Measurements from ENCODE around the gene LRRK1.

DNA sequence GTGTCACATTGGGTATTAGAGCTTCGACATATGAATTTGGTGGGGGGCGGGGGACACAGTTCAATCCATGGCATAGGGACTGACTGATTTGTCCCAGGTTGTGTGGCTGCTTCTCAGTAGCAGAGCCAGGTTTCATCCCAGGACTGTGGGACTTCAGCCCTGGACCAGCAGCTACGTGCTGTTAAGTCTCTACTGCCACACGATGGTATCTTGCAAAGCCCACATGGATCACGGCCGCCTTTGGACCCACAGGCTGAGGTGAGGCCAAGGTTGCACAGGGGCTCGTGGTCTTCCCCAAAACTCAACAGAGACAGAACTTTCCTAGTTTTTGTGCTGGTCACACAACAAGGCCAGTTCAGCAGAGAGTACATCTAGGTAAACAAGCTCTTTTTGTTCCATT is 97.4 kb downstream of the LRRK1 start:
- TF ChIP-seq CTCF (optimal IDR thresholded peaks at IDR 0.05 in 1 of 3, IDR thresholded peaks at IDR 0.05 in 1 of 3, conservative IDR thresholded peaks at IDR 0.05 in 1 of 3; ENCODE audit: extremely low read depth in 1 of 3, insufficient read depth in 2 of 3, low read length in 3 of 3) (no peak), EZH2 (IDR thresholded peaks at IDR 0.05; ENCODE audit: low read length) (no peak)
